Measurements from ENCODE around the gene CCDC9B.

Gene CCDC9B

GRCh38 chr15:40340740-40341400 is at the start of gene CCDC9B:
TSS of gene CCDC9B (minus strand) at chr15:40340939. CDS start at chr15:40340819, 120 bp downstream.
- DNase-seq, result peak; percentile 69

- no peak for DNase-seq
Observed at GRCh38 chr15:40389824-40390595, 49.3 kb upstream of the CCDC9B start.

GRCh38 chr15:40388941-40389823 is 48.4 kb upstream of the CCDC9B start:
- no peak for DNase-seq

- no peak for DNase-seq
Observed at GRCh38 chr15:40386480-40386879, 45.7 kb upstream of the CCDC9B start.

- peak; percentile 73 for DNase-seq
Observed at GRCh38 chr15:40382580-40383456, 42.1 kb upstream of the CCDC9B start, which contains the start of gene KNSTRN. TSS of gene KNSTRN (plus strand) at chr15:40382721. CDS start at chr15:40382836, 115 bp downstream.

- DNase-seq, result no peak
Observed at GRCh38 chr15:40381818-40382529, 41.2 kb upstream of the CCDC9B start.

- DNase-seq, result no peak
Observed at GRCh38 chr15:40380636-40381035, 39.9 kb upstream of the CCDC9B start.

- peak; percentile 87 for DNase-seq
Observed at GRCh38 chr15:40379853-40380252, 39.1 kb upstream of the CCDC9B start.

- no peak for DNase-seq
Observed at GRCh38 chr15:40379374-40379773, 38.6 kb upstream of the CCDC9B start.

GRCh38 chr15:40377606-40378005 is 36.9 kb upstream of the CCDC9B start:
- no peak for DNase-seq

GRCh38 chr15:40372981-40373380 is 32.2 kb upstream of the CCDC9B start:
- DNase-seq, result no peak

- no peak for DNase-seq
Observed at GRCh38 chr15:40369971-40370370, 29.2 kb upstream of the CCDC9B start.

- no peak for DNase-seq
Observed at GRCh38 chr15:40369474-40369869, 28.7 kb upstream of the CCDC9B start.

- DNase-seq, result no peak
Observed at GRCh38 chr15:40368719-40369473, 28.2 kb upstream of the CCDC9B start.

- peak; percentile 78 for DNase-seq
Observed at GRCh38 chr15:40367686-40368611, 27.2 kb upstream of the CCDC9B start.

- no peak for DNase-seq
Observed at GRCh38 chr15:40367371-40367685, 26.6 kb upstream of the CCDC9B start.

GRCh38 chr15:40366457-40367370 is 26.0 kb upstream of the CCDC9B start:
- DNase-seq, result no peak

GRCh38 chr15:40365624-40366456 is 25.1 kb upstream of the CCDC9B start:
- DNase-seq, result no peak
